Smooth muscle cell of the brain vasculature (primary cell): ENCODE measurements around the gene FAT1.
"Not testable (repeated sequence)": the region's sequence is repeated elsewhere in the genome, so short reads cannot be mapped to it uniquely, and the experiment has no call there.

Source experiments
- DNase-seq: peaks from one replicate; pipeline ENCODE4 v3.0.0-alpha.2; 2012; ENCODE audit warnings: low read depth, low spot score

FAT1 gene, protein sequence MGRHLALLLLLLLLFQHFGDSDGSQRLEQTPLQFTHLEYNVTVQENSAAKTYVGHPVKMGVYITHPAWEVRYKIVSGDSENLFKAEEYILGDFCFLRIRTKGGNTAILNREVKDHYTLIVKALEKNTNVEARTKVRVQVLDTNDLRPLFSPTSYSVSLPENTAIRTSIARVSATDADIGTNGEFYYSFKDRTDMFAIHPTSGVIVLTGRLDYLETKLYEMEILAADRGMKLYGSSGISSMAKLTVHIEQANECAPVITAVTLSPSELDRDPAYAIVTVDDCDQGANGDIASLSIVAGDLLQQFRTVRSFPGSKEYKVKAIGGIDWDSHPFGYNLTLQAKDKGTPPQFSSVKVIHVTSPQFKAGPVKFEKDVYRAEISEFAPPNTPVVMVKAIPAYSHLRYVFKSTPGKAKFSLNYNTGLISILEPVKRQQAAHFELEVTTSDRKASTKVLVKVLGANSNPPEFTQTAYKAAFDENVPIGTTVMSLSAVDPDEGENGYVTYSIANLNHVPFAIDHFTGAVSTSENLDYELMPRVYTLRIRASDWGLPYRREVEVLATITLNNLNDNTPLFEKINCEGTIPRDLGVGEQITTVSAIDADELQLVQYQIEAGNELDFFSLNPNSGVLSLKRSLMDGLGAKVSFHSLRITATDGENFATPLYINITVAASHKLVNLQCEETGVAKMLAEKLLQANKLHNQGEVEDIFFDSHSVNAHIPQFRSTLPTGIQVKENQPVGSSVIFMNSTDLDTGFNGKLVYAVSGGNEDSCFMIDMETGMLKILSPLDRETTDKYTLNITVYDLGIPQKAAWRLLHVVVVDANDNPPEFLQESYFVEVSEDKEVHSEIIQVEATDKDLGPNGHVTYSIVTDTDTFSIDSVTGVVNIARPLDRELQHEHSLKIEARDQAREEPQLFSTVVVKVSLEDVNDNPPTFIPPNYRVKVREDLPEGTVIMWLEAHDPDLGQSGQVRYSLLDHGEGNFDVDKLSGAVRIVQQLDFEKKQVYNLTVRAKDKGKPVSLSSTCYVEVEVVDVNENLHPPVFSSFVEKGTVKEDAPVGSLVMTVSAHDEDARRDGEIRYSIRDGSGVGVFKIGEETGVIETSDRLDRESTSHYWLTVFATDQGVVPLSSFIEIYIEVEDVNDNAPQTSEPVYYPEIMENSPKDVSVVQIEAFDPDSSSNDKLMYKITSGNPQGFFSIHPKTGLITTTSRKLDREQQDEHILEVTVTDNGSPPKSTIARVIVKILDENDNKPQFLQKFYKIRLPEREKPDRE (N-terminal part only)

DNA sequence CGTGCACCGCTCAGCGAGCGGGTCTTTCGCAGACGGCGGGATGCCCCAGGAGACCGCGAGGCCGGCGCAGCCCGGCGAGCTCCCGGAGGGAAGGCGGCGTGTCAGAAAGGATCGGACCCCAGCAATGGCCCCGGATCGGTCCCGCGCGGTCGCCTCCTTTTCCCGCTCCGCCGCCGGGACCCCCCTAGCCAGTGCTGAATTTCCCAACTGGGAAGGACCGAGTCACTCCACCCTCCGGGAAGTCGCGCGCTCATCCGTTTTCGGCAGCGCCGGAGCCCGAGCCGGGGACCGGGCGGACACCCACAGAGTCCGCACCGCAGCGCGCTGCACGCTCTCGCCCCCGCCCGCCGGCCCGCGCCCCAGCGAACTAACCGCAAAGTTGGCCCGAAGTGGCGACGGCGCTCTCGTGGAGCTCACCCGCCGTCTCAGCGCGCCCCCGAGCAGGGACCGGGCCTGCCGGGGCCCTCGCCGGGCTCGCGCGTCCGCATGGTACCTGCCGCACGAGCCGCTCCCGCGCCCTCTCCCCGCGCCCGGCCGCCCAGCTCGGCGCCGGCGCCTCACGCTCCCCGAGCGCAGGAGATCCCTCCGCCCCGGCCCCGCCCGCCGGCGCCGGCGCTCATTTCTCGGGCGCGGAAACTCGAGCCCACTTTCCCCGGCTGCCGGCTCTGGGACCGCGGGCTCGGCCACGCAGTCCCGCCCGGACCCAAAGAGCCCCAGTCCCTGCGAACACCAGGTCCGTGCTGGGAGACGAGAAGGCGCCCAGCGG lies at the start of gene FAT1:
TSS of gene FAT1 (minus strand) at position 565 of the 766 bp plus-strand sequence. CDS start 14,029 bp downstream, outside the sequence.
- no peak for DNase-seq

DNA sequence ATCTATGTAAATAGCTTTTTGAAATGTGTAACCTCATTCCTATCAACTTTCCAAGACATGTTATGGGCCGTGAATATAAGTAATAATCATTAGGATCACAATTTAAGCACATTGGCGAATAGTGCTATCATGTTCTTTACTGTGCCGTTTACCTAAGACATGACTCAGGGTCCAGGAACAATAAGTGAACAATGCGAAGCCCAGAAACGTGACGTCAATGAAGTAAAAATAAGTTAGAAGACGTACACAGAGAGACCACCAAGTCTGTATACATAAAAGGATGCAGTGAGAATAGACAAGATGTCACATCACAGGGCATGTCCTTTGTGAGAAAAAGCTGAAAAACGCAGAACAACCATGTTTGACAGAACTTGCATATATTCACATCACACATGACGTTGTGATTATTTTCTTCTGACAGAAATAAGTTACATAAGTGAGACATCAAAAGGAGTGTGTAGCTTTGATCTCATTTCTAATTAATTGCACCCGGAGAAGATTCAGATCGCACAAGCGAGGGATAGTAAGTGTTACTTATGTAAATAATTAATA lies 49.4 kb upstream of the FAT1 start:
- no peak for DNase-seq

GRCh38 chr4:186771624-186772023 lies 48.0 kb upstream of the FAT1 start:
- no peak for DNase-seq

- no peak for DNase-seq
Measured at GRCh38 chr4:186770481-186771175, 47.0 kb upstream of the FAT1 start.

DNA sequence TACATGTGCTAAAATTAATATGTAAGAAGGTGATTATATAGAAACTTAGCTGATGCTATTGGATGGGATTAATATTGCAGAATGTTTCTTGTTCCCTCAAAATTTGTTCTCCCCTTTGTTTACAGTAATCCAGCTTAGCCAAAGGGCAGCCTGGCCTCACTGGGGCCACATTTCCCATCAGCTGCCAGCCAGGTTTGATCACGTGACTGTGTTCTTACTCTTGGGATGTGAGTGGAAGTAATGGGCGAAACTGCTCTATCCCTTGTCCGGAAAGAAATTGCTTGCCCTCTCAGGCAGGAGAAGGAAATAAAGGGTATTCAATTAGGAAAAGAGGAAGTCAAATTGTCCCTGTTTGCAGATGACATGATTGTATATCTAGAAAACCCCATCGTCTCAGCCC lies 44.1 kb upstream of the FAT1 start:
- no peak for DNase-seq

DNA sequence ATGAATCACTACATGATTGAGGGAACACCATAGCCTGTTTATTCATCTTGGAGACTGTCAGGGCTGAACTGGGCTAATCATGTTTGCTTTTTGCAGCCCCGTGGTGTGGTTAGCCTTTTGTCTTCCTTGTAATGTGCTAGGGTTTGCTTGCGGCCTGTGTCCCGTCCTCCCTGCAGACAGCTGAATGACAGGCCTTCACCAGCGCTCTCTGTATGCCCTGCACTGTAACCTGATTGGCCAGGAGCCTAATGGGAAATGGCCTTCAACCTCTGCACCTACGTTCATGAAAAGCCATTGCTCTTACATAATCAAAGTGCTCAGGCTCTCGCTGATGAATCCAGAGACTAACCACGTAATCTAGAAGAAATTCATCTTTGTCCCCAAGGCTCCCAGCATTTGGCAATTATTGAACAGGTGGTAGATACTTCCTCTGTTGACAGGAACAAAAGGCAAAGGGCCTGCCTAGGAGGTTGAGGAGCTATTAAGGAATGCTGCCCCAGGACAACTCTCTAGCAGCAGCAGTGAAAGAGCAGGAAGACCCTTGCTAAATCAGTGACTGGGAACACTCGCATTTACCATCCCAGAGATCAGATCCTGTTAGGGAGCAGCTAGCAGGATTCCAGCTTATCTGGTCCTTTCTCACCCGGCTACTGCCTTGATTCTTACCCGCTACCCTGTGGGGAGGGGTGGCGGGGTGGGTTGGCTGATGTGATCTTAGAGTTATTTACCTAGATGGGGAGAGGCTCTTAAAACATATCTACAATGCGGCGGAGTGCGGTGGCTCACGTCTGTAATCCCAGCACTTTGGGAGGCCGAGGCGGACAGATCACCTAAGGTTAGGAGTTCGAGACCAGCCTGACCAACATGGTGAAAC lies 42.3 kb upstream of the FAT1 start:
- no peak for DNase-seq

DNA sequence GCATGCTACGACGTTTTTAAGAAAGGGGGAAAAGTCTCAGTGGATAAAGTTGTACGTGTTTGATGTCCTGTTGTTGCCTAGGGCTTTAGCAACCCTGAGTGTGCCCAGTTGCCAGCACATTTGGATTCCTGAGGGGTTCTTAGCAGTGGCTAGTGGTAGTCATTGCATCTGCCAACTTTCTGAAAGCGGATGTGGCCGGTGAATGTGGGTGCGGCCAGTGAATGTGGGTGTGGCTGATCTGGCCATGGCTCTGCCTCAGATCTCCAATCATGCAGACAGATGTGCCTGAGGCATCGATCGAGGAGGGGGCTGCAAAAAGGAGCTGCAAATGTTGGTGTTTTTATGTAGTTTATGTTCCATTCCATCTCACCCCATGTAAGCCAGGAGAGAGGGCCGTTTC lies 41.5 kb upstream of the FAT1 start:
- DNase-seq: no peak

DNA sequence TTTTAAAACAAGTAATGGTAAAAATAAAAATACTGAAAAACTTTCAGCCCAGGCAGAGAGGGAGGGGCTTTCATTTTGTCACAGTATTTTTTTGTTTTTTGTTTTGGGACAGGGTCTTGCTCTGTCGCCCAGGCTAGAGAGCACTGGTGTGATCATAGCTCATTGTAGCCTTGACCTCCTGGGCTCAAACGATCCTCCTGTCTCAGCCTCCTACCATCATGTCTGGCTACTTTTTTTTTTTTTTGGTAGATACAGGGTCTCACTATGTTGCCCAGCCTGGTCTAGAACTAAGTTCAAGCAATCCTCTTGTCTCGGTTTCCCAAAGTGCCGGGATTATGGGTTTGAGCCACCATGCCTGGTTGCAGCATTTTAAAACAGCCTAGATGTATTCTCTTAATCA lies 40.8 kb upstream of the FAT1 start:
- no peak for DNase-seq

DNA sequence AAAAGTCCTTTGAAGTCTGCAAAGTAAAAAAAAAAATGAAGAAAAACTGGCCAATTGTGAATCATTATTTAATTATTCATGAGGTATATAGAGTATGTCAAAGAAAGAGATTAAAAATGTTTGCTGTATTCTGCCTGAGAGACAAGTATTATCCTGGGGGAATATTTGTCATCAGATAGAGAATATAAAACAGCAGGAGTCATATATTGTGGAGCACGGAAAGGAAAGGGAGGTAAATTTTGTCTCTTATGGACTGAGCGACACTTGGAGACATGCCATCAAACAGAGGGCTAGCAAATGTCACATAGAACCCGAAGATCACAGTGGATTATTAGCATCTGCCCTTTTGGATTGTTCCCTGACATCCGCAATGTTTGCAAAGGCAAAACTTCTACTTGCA lies 39.2 kb upstream of the FAT1 start:
- no peak for DNase-seq

DNA sequence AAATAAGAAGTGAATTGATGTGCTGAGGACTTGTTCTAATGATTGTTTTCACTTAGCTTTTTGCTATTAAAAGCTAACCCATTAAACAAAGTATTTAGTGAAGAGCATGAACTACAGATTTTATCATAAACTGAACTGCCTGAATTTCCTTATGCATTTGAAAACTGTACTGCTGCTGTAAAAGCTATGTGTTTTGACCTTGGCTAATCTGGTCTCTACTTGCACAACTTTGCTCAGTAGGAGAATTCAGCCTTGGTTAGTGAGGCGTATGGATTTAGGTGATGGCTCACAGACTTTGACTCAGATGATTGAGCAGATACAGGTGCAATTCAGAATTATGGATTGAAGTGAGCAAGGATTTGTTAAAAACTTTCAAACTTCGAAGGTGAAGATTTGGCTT lies 38.7 kb upstream of the FAT1 start:
- DNase-seq: no peak

- not testable (repeated sequence) for DNase-seq
Measured at GRCh38 chr4:186761956-186762355, 38.3 kb upstream of the FAT1 start.

- DNase-seq: no peak
Measured at GRCh38 chr4:186761393-186761792, 37.7 kb upstream of the FAT1 start.

GRCh38 chr4:186760576-186760975 lies 36.9 kb upstream of the FAT1 start:
- no peak for DNase-seq

GRCh38 chr4:186759990-186760389 lies 36.3 kb upstream of the FAT1 start:
- DNase-seq: no peak

DNA sequence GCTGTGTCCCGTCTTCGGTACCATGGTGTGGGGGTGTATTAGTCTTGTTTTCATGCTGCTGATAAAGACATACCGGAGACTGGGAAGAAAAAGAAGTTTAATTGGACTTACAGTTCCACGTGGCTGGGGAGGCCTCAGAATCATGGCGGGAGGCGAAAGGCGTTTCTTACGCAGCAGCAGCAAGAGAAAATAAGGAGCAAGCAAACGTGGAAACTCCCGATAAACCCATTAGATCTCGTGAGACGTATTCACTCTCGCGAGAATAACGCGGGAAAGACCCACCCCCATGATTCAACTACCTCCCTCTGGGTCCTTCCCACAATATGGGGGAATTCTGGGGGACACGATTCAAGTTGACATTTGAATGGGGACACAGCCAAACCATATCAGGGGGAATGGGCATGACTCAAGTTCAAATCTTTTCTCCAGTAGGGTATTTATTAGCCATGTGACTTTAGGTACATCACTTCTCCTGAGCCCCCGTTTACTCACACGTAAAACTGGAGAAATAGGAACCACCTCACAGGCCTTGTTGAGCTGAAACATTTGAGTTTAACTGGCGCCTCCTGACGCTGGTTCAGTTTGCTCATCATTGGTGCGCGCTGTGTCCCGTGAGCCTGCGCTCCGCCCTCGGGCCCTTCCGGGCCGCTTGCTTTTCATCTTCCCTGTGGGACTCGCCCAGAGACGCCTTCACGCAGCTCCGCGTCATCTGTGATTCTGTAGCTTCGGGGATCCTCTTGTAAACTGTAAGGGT lies 35.5 kb upstream of the FAT1 start:
- DNase-seq: no peak

GRCh38 chr4:186757696-186758355 lies 34.2 kb upstream of the FAT1 start:
- DNase-seq: no peak

- DNase-seq: not testable (repeated sequence)
Measured at GRCh38 chr4:186756550-186756949, 32.9 kb upstream of the FAT1 start.
